VCaP (cell line): ENCODE results near the gene NFIB.

Source experiments
- H3K27ac ChIP-seq: fragments of 450-650 bp; 2 replicates; pipeline ENCODE4 v1.5.1; 2017
- TF ChIP-seq, protein P1 (sequence below): fragments of 450-650 bp; conservative IDR thresholded peaks from 2 replicates; pipeline ENCODE4 v1.5.1; 2017; ENCODE audit warnings: mild to moderate bottlenecking, moderate library complexity

NFIB gene

DNA sequence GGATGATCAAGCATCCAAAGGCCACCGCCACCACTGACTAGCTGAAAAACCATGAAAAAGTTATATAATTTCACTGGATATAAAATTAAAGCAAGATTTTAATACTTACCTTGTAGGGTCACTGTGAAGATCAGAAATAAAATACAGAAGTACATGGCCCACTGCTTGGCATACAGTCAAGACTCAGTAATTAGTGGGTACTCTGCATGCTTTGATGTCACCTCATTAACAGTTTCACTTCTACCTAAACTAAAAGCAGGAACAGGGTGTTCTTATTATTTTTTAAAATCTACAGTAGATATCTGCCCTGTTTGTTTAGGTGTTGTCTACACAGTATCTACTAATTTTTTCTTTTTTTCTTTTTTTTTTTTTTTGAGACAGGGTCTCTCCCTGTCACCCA, 66.4 kb downstream of the NFIB start:
- TF ChIP-seq, protein P1, sequence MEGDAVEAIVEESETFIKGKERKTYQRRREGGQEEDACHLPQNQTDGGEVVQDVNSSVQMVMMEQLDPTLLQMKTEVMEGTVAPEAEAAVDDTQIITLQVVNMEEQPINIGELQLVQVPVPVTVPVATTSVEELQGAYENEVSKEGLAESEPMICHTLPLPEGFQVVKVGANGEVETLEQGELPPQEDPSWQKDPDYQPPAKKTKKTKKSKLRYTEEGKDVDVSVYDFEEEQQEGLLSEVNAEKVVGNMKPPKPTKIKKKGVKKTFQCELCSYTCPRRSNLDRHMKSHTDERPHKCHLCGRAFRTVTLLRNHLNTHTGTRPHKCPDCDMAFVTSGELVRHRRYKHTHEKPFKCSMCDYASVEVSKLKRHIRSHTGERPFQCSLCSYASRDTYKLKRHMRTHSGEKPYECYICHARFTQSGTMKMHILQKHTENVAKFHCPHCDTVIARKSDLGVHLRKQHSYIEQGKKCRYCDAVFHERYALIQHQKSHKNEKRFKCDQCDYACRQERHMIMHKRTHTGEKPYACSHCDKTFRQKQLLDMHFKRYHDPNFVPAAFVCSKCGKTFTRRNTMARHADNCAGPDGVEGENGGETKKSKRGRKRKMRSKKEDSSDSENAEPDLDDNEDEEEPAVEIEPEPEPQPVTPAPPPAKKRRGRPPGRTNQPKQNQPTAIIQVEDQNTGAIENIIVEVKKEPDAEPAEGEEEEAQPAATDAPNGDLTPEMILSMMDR, result no peak
- no peak overlapping the region for H3K27ac ChIP-seq

DNA sequence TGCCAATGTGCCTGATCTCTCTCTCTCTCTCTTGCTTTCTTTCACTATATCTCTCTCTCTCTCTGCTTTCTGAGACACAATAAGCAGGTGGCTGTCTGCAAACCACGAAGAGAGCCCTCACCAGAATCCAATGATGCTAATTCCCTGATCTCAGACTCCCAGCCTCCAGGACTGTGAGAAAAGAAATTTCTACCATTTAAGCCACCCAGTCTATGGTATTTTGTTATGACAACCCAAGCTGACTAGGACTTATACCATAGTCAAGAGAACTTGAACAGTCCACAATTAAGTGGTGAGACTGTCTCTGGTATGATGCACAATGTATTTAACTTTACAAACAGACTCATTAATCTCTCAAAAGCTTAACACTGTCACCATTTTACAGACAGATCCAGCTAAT, 67.0 kb downstream of the NFIB start:
- no peak overlapping the region for H3K27ac ChIP-seq
- TF ChIP-seq, protein P1, result no peak

DNA sequence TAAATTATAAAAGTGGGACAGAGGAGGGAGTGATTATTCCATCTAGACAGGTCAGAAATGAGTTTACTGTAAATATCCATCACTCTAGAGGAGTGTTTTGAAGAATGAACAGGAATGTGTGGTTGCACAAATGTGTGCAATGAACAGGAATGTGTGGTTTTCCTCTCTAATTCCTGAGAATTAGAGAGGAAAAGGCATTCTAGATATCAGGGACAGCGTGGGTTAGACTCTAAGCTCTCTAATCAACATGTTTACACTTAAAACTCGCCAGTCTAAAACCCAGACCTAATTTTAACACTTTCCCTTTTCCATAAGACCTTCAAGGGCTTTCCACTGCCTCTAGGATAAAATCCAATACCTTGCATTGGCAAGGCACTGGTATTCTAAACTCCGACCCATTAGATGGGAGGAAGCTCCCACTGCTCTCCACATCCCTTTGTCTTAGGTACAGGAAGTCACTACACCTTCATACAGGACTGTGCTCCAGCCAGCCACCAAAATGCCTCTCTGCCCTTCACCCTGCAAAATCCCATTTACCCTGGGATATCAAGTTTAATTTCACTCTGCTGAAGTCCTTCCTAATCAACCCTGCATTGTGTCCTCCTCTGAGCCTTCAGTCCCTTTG, 67.9 kb downstream of the NFIB start:
- TF ChIP-seq, protein P1, result no peak
- no peak overlapping the region for H3K27ac ChIP-seq

DNA sequence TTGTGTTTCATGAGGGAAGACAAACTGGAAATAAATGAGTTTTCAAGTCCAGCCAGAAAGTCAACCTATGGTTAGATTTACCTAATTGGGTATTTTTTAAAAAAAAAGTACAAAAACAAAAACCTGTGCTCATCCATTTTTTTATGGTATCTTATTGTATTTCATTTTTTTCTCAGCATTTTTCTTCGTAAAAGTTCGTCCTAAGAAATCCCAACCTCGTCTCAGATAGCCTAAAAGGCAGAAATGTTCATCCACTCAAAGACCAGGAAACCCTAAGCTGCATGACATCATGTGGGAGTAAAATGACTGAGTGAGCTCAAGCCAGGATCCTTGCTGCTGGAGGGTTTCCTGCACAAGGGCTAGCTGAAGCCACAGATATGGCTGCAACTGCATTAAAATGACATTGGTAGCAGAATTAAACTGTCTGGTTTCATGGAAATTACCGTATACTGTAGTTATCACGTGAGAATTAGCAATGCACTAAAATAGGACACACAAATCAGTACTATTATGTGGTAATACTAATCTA, 70.4 kb downstream of the NFIB start:
- TF ChIP-seq, protein P1, result no peak
- no peak overlapping the region for H3K27ac ChIP-seq

DNA sequence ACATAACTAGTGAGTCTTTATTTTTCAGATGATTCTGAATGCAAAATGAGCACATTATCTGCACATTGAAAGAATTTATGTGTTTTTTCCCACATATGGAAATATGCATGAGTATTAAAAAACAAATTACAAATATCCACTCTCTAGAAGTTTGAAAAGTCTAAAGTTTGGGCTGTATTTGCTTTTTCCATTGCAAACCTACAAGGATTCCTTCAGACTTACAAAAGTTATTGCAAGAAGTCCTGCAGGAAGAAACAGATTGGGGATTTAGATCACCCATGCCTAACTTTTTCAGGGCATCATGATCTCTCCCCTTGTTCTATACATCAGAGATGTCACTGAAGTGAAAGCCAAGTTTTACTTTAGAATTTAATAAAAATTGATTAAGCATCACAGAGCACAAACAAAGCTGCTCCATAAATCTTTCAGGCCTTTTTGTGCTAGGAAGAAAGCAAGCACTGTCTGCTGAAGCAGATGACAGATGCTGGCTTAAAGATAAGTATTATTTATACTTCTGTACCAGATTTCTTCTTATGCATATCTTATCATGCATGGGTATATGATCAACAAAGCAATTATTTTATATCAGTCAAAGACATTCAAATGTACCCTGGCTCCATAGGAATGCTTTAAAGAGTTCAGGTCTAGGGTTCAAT, 71.7 kb downstream of the NFIB start:
- H3K27ac ChIP-seq, result no peak overlapping the region
- TF ChIP-seq, protein P1, result no peak

DNA sequence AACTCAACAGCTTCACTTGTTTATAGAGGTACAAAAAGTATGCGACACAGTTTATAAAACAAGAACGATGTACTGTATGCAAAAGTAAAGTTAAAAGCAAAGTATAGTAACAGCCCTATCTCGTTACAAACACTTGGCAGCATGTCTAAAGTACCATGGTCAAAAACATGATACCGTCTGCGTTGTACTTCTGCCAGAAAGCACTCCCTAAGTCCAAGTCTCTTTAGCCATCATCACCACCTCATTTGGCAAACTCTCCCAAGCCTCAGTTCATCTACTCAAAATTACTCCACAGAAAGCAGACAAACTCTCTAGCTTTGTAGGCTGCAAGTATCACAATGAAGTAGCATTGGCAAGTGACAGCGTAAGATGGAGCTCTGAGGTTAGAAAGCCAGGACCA, 73.4 kb downstream of the NFIB start:
- no peak overlapping the region for H3K27ac ChIP-seq
- TF ChIP-seq, protein P1, result no peak

DNA sequence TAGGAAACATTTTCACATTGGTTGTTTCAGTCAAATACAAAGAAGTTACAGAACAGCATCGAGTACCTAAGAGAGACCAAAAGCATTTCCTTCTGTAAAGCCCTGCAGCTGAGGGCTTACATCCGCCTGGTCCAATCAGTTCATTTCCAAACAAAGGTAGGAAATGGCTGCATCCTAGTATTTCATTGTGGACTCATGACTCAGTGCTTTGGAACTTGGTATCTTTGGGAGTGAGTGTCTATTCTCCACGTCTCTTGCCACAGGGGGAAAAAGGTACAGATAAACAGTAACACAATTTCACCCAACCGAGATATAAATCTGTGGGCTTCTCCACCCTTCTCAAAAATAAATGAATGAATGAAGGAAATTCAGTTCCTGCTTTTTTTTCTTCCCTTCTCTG, 75.4 kb downstream of the NFIB start:
- TF ChIP-seq, protein P1, result no peak
- no peak overlapping the region for H3K27ac ChIP-seq
